ENCODE data around the gene TRPM2. TPM values are rescaled to one million over a fixed set of nuclear protein-coding genes. Genes with fewer than 3 reads are reported as not detected.

The TRPM2 gene
- total RNA-seq, 4 donors from 2014 or later, result 0.15 to 0.52 (median 0.44) TPM

- Histone ChIP-seq H3K36me3 (no peaks in the 10 kb centered on the region), H3K9me3 (no peaks in the 10 kb centered on the region), H3K4me3 (no peak overlapping the region), H3K27ac (no peak overlapping the region), H3K4me1 (no peaks in the 10 kb centered on the region), H3K27me3 (peaks cover 3 to 18% (median 12%) of the 10 kb centered on the region in 3 donors)
- intact Hi-C loops (cut with DNase I; ENCODE audit: low total_unique reads) (no loop called here), in situ Hi-C loops (cut with MboI; ENCODE audit: low sequenced_read_pairs in 4 of 4) (no loop called here)
- TF ChIP-seq POLR2A (IDR thresholded peaks at IDR 0.05), result no peak
- TF ChIP-seq CTCF (IDR thresholded peaks at IDR 0.05 in 4 of 5, conservative IDR thresholded peaks at IDR 0.05 in 1 of 5), result no peak
- no peak for ATAC-seq
- DNase-seq, result no peak
These were observed 85.8 kb downstream of the TRPM2 start for GRCh38 chr21:44439211-44439600.

- no peak overlapping the region for H3K4me3 ChIP-seq
- no peak for TF ChIP-seq POLR2A (IDR thresholded peaks at IDR 0.05)
- TF ChIP-seq CTCF (IDR thresholded peaks at IDR 0.05 in 4 of 5, conservative IDR thresholded peaks at IDR 0.05 in 1 of 5), result no peak
- peak in 1 of 2 donors; percentile 3 for DNase-seq
- H3K27ac ChIP-seq, result no peak overlapping the region
- intact Hi-C loops (cut with DNase I; ENCODE audit: low total_unique reads) (no loop called here), in situ Hi-C loops (cut with MboI; ENCODE audit: low sequenced_read_pairs in 4 of 4) (no loop called here)
- peaks cover 3 to 18% (median 12%) of the 10 kb centered on the region in 3 donors for H3K27me3 ChIP-seq
- no peaks in the 10 kb centered on the region for H3K36me3 ChIP-seq
- no peaks in the 10 kb centered on the region for H3K4me1 ChIP-seq
- no peak for ATAC-seq
- no peaks in the 10 kb centered on the region for H3K9me3 ChIP-seq
These were observed 87.0 kb downstream of the TRPM2 start for GRCh38 chr21:44440241-44441040.

GRCh38 chr21:44441041-44441400 lies 87.6 kb downstream of the TRPM2 start:
- Histone ChIP-seq H3K4me1 (no peaks in the 10 kb centered on the region), H3K27me3 (peaks cover 3 to 12% (median 12%) of the 10 kb centered on the region in 3 donors), H3K36me3 (no peaks in the 10 kb centered on the region), H3K27ac (no peak overlapping the region), H3K9me3 (no peaks in the 10 kb centered on the region), H3K4me3 (no peak overlapping the region)
- TF ChIP-seq POLR2A (IDR thresholded peaks at IDR 0.05) (no peak), CTCF (IDR thresholded peaks at IDR 0.05 in 4 of 5, conservative IDR thresholded peaks at IDR 0.05 in 1 of 5) (no peak)
- in situ Hi-C loops (cut with MboI; ENCODE audit: low sequenced_read_pairs in 4 of 4) (no loop called here), intact Hi-C loops (cut with DNase I; ENCODE audit: low total_unique reads) (no loop called here)
- ATAC-seq, result no peak
- peak in 1 of 2 donors; percentile 6 for DNase-seq

- H3K36me3 ChIP-seq, result no peaks in the 10 kb centered on the region
- no peak overlapping the region for H3K27ac ChIP-seq
- no peak overlapping the region for H3K4me3 ChIP-seq
- in situ Hi-C loops (cut with MboI; ENCODE audit: low sequenced_read_pairs in 4 of 4) (no loop called here), intact Hi-C loops (cut with DNase I; ENCODE audit: low total_unique reads) (no loop called here)
- H3K4me1 ChIP-seq, result no peaks in the 10 kb centered on the region
- ATAC-seq (no peak), DNase-seq (no peak)
- TF ChIP-seq POLR2A (IDR thresholded peaks at IDR 0.05) (no peak), CTCF (IDR thresholded peaks at IDR 0.05 in 4 of 5, conservative IDR thresholded peaks at IDR 0.05 in 1 of 5) (no peak)
- H3K27me3 ChIP-seq, result peaks cover 3 to 12% (median 10%) of the 10 kb centered on the region in 3 donors
- no peaks in the 10 kb centered on the region for H3K9me3 ChIP-seq
These were observed 88.3 kb downstream of the TRPM2 start for GRCh38 chr21:44441581-44442265.
